ENCODE measurements around the gene VWDE.

The VWDE gene

GRCh38 chr7:12350971-12351370, 52.7 kb downstream of the VWDE start:
- no peaks in the 10 kb centered on the region for H3K9me2 ChIP-seq (replicated peaks; ENCODE audit: insufficient read depth, low read length)
- H3K4me1 ChIP-seq (ENCODE audit: low read length) = no peaks in the 10 kb centered on the region
- no peak overlapping the region for H3K27ac ChIP-seq (ENCODE audit: low read length)

GRCh38 chr7:12337095-12337494, 66.6 kb downstream of the VWDE start:
- TF ChIP-seq, protein P1, sequence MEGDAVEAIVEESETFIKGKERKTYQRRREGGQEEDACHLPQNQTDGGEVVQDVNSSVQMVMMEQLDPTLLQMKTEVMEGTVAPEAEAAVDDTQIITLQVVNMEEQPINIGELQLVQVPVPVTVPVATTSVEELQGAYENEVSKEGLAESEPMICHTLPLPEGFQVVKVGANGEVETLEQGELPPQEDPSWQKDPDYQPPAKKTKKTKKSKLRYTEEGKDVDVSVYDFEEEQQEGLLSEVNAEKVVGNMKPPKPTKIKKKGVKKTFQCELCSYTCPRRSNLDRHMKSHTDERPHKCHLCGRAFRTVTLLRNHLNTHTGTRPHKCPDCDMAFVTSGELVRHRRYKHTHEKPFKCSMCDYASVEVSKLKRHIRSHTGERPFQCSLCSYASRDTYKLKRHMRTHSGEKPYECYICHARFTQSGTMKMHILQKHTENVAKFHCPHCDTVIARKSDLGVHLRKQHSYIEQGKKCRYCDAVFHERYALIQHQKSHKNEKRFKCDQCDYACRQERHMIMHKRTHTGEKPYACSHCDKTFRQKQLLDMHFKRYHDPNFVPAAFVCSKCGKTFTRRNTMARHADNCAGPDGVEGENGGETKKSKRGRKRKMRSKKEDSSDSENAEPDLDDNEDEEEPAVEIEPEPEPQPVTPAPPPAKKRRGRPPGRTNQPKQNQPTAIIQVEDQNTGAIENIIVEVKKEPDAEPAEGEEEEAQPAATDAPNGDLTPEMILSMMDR (IDR thresholded peaks at IDR 0.05; ENCODE audit: low read length) = no peak
- TF ChIP-seq EZH2phosphoT487 (IDR thresholded peaks at IDR 0.05; ENCODE audit: low read length) (no peak), EZH2 (optimal IDR thresholded peaks at IDR 0.05; ENCODE audit: low read depth, low read length) (no peak)
- Histone ChIP-seq H3K9me3 (replicated peaks; ENCODE audit: insufficient read depth, low read length) (no peaks in the 10 kb centered on the region), H3F3A (ENCODE audit: insufficient read depth, low read length) (no peaks in the 10 kb centered on the region), H3K27ac (ENCODE audit: low read length) (no peak overlapping the region), H3K79me2 (ENCODE audit: low read length) (no peaks in the 10 kb centered on the region), H3K9ac (ENCODE audit: low read length) (no peak overlapping the region), H3K36me3 (replicated peaks; ENCODE audit: insufficient read depth, low read length) (no peaks in the 10 kb centered on the region), H3K4me1 (ENCODE audit: low read length) (no peaks in the 10 kb centered on the region), H3K27me3 (replicated peaks; ENCODE audit: insufficient read depth, low read length) (no peaks in the 10 kb centered on the region), H3K9me2 (replicated peaks; ENCODE audit: insufficient read depth, low read length) (no peaks in the 10 kb centered on the region), H3K4me3 (ENCODE audit: low read length) (no peak overlapping the region), H3K4me2 (ENCODE audit: low read depth, low read length) (no peak overlapping the region), H2AFZ (ENCODE audit: low read length) (no peak overlapping the region), H4K20me1 (ENCODE audit: insufficient read depth, low read length) (no peaks in the 10 kb centered on the region)
- DNase-seq = no peak

More at GRCh38 chr7:12350971-12351370, 52.7 kb downstream of the VWDE start:
- Histone ChIP-seq H2AFZ (ENCODE audit: low read length) (no peak overlapping the region), H3K27me3 (replicated peaks; ENCODE audit: insufficient read depth, low read length) (no peaks in the 10 kb centered on the region), H3K4me3 (ENCODE audit: low read length) (no peak overlapping the region), H3K9me3 (replicated peaks; ENCODE audit: insufficient read depth, low read length) (no peaks in the 10 kb centered on the region), H3K79me2 (ENCODE audit: low read length) (no peaks in the 10 kb centered on the region), H3K36me3 (replicated peaks; ENCODE audit: insufficient read depth, low read length) (no peaks in the 10 kb centered on the region), H3K9ac (ENCODE audit: low read length) (no peak overlapping the region), H4K20me1 (ENCODE audit: insufficient read depth, low read length) (no peaks in the 10 kb centered on the region), H3F3A (ENCODE audit: insufficient read depth, low read length) (no peaks in the 10 kb centered on the region), H3K4me2 (ENCODE audit: low read depth, low read length) (no peak overlapping the region)
- no peak for TF ChIP-seq EZH2 (optimal IDR thresholded peaks at IDR 0.05; ENCODE audit: low read depth, low read length)
- no peak for TF ChIP-seq EZH2phosphoT487 (IDR thresholded peaks at IDR 0.05; ENCODE audit: low read length)
- TF ChIP-seq, protein P1 (IDR thresholded peaks at IDR 0.05; ENCODE audit: low read length) = no peak
- no peak for DNase-seq

DNA sequence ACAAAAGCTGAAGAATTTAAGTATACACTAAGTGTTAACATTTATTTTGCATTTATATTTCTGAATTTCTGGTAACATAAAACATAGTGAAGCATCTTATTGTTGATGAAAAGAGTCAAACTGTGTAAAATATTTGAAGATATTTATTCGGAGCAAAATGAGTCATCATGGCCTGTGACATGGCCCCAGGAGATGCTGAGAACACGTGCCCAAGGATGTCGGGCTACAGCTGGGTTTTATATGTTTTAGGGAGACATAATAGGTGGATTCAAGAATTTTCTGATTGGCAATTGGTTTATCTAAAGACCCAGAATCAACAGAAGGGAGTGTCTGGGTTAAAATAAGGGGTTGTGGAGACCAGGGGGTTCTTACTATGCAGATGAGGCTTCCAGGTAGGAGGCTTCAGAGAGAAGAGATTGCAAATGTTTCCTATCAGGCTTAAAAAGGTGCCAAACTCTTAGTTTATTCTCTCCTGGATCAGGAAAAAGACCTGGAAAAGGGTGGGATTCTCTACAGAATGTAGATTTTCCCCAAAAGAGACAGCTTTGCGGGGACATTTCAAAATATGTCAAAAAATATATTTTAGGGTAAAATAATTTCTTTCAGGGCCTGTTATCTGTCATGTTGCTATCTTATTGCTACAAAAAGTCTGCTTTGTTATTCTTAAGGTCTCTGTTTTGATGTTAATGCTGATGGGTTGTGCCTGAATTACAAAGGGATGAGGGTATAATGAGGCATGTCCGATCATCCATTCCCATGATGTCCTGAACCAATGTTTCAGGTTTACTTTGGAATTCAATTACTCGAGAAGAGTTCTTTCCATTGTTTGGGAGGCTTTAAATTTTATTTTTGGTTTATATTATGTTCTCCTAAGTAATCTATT, 74.5 kb downstream of the VWDE start:
- Histone ChIP-seq H3K9ac (ENCODE audit: low read length) (no peak overlapping the region), H3K4me2 (ENCODE audit: low read depth, low read length) (no peak overlapping the region), H3K4me3 (ENCODE audit: low read length) (no peak overlapping the region), H3K79me2 (ENCODE audit: low read length) (no peaks in the 10 kb centered on the region), H4K20me1 (ENCODE audit: insufficient read depth, low read length) (no peaks in the 10 kb centered on the region), H2AFZ (ENCODE audit: low read length) (no peak overlapping the region), H3K9me3 (replicated peaks; ENCODE audit: insufficient read depth, low read length) (no peaks in the 10 kb centered on the region), H3K27me3 (replicated peaks; ENCODE audit: insufficient read depth, low read length) (no peaks in the 10 kb centered on the region), H3K36me3 (replicated peaks; ENCODE audit: insufficient read depth, low read length) (no peaks in the 10 kb centered on the region), H3K4me1 (ENCODE audit: low read length) (no peaks in the 10 kb centered on the region), H3K9me2 (replicated peaks; ENCODE audit: insufficient read depth, low read length) (no peaks in the 10 kb centered on the region), H3F3A (ENCODE audit: insufficient read depth, low read length) (no peaks in the 10 kb centered on the region), H3K27ac (ENCODE audit: low read length) (no peak overlapping the region)
- TF ChIP-seq, protein P1 (IDR thresholded peaks at IDR 0.05; ENCODE audit: low read length) = no peak
- TF ChIP-seq EZH2 (optimal IDR thresholded peaks at IDR 0.05; ENCODE audit: low read depth, low read length) (no peak), EZH2phosphoT487 (IDR thresholded peaks at IDR 0.05; ENCODE audit: low read length) (no peak)
- no peak for DNase-seq
